ENCODE data around the gene NAPA. TPM values are rescaled to one million over a fixed set of nuclear protein-coding genes. Genes with fewer than 3 reads are reported as not detected.

The NAPA gene
- total and polyA plus RNA-seq, 2 of the 13 experiments (the other 11 are each of a cell fraction or from before 2014, with no cell fraction given), result 32.6 to 65.9 TPM

- WGBS (ENCODE audit: low lambda C conversion rate), result 96% methylated on average over 13 of the region's 13 CpGs
- CTCF ChIA-PET (ENCODE audit: low intra/inter-chr PET ratio, low total read pairs), result no interaction called here
- no peak for TF ChIP-seq CHD2 (IDR thresholded peaks at IDR 0.05; ENCODE audit: low read depth, low read length)
- no peak for TF ChIP-seq ZNF24 (IDR thresholded peaks at IDR 0.05)
- TF ChIP-seq NFE2L1 (CRISPR knock-in tag; IDR thresholded peaks at IDR 0.05; ENCODE audit: borderline replicate concordance), result no peak
- TF ChIP-seq ZNF280B (CRISPR knock-in tag; IDR thresholded peaks at IDR 0.05; ENCODE audit: borderline replicate concordance), result no peak
- TF ChIP-seq ZNF335 (CRISPR knock-in tag; IDR thresholded peaks at IDR 0.05), result no peak
- TF ChIP-seq MXD1 (CRISPR knock-in tag; IDR thresholded peaks at IDR 0.05), result no peak
- TF ChIP-seq TGIF2 (CRISPR knock-in tag; IDR thresholded peaks at IDR 0.05), result no peak
- no peak for TF ChIP-seq HMGA1 (CRISPR knock-in tag; conservative IDR thresholded peaks at IDR 0.05)
- no peak for TF ChIP-seq TEF (CRISPR knock-in tag; IDR thresholded peaks at IDR 0.05)
- TF ChIP-seq ZMAT5 (CRISPR knock-in tag; IDR thresholded peaks at IDR 0.05; ENCODE audit: borderline replicate concordance, low read depth), result no peak
- TF ChIP-seq ZSCAN29 (CRISPR knock-in tag; conservative IDR thresholded peaks at IDR 0.05), result no peak
- TF ChIP-seq ZHX1 (CRISPR knock-in tag; IDR thresholded peaks at IDR 0.05; ENCODE audit: low read depth), result no peak
- TF ChIP-seq SRY (CRISPR knock-in tag; IDR thresholded peaks at IDR 0.05), result no peak
- TF ChIP-seq ELF1 (CRISPR knock-in tag; IDR thresholded peaks at IDR 0.05), result no peak
- TF ChIP-seq PLRG1 (conservative IDR thresholded peaks at IDR 0.05), result no peak
Observed at GRCh38 chr19:47503130-47503825, 11.6 kb downstream of the NAPA start.

More at GRCh38 chr19:47503130-47503825, 11.6 kb downstream of the NAPA start:
- Histone ChIP-seq H3K4me1 (ENCODE audit: insufficient read depth, low read length) (no peaks in the 10 kb centered on the region), H3K4me3 (replicated peaks in 1 of 3; ENCODE audit: insufficient read depth in 1 of 3, low read depth in 2 of 3, low read length in 3 of 3) (no peak overlapping the region), H3K36me3 (replicated peaks in 1 of 2; ENCODE audit: control insufficient read depth in 1 of 2, insufficient read depth in 2 of 2, low read length in 2 of 2) (peaks cover 12 to 25% of the 10 kb centered on the region in 2 experiments; a peak in 4 of 5 replicates), H2AFZ (ENCODE audit: low read length) (no peak overlapping the region), H3K27ac (ENCODE audit: extremely low read length, insufficient read depth, low read length) (no peak overlapping the region), H3K79me2 (ENCODE audit: insufficient read depth, low read length) (peaks cover 11% of the 10 kb centered on the region), H4K20me1 (ENCODE audit: insufficient read depth, low read length) (0 out of 2 replicates have a peak, but pooled peaks cover 3% of the 10 kb centered on the region), H3K4me2 (ENCODE audit: low read depth, low read length) (no peak overlapping the region), H3K9me3 (ENCODE audit: low read length) (no peaks in the 10 kb centered on the region), H3K9ac (ENCODE audit: insufficient read depth, low read depth, low read length) (no peak overlapping the region), H3K27me3 (ENCODE audit: control insufficient read depth in 1 of 2, insufficient read depth in 2 of 2, low read length in 2 of 2) (no peaks in the 10 kb centered on the region)
- ATAC-seq, result no peak
- POLR2A ChIA-PET, result interaction anchor here (1.1 kb wide), 1 partner anchor 10 kb away, joined by 3 read pairs; no protein-coding TSS in a partner anchor
- intact Hi-C loops (cut with micrococcal nuclease; ENCODE audit: unreplicated experiment) (no loop called here), in situ Hi-C loops (cut with HindIII; ENCODE audit: extremely low pct_ligation_motif_present, low pct_unique_long_range_greater_than_20kb) (no loop called here)
- BruUV-seq (replicated peaks), result no TSS peak
- FAIRE-seq, result no peak
- no peak for DNase-seq (ENCODE audit: low spot score)
